ENCODE measurements around the gene IGSF11.

DNA sequence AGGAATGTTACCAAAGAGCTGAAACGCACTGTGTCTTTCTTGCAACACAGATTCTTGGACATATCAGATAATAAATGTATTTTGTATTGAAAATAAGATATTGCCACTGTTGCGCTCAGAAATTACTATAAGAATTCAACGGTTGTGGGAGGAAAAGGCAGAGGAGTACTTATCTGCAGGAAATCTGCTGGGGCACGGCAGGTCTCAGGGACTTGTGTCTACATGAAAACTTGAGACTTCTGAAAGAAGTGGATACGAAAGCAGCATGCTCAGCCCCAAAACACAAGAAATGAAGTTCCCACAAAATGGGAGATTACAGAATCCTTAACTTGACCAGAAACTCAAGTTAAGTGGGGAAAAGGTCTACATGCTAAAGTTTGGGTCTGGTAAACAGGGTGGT lies 86.5 kb downstream of the IGSF11 start:
- TF ChIP-seq POLR2AphosphoS5 (IDR thresholded peaks at IDR 0.05; ENCODE audit: borderline replicate concordance, low read depth, low read length) (no peak), EZH2 (IDR thresholded peaks at IDR 0.05) (no peak), FOXP2 (optimal IDR thresholded peaks at IDR 0.05; ENCODE audit: control extremely low read depth, extremely low read length, insufficient read depth) (no peak)

All from SK-N-MC (cell line).